ENCODE data around the gene RTN4R. TPM values are rescaled to one million over a fixed set of nuclear protein-coding genes. Genes with fewer than 3 reads are reported as not detected.
"Not testable (repeated sequence)": the region's sequence is repeated elsewhere in the genome, so short reads cannot be mapped to it uniquely, and the experiment has no call there.

Gene RTN4R
- total RNA-seq, 1 experiment from 2014 or later, result 39.2 TPM

DNA sequence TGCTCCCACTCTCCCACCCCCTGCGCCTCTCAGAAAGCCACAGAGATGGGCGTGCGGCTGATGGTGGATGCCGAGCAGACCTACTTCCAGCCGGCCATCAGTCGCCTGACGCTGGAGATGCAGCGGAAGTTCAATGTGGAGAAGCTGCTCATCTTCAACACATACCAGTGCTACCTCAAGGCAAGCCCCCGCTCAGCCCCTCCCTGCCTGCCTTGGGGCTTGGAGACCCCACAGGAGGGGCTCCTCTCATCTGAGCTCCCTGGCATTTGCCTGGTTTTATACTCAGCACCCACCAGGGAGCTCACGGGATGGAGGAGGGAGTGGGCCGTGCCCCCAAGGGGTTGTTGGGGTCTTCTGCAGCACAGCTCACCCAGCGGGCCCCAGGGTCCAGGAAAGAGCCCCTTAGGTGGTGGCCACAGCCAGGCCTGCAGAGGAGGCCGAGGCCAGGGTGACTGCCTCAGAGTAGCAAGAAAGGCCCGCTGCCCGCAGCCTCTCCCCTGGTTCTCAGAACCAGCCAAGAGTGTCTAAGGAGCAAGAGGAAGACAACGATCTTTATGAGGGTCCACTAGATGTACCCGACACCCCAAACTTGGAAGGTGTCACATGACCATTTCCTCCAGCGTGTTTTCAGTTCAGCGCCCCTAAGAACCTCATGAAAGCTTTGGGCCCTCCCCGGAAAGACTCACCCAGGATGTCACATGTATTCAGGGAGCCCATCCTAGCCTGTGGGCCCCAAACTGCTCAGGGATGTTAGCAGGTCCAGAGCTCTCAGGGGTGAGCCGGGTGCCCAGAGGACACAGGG, 38.7 kb upstream of the RTN4R start:
- in situ Hi-C loops (cut with HindIII; ENCODE audit: low sequenced_read_pairs); DNase-seq (ENCODE audit: low spot score): not testable (repeated sequence)

DNA sequence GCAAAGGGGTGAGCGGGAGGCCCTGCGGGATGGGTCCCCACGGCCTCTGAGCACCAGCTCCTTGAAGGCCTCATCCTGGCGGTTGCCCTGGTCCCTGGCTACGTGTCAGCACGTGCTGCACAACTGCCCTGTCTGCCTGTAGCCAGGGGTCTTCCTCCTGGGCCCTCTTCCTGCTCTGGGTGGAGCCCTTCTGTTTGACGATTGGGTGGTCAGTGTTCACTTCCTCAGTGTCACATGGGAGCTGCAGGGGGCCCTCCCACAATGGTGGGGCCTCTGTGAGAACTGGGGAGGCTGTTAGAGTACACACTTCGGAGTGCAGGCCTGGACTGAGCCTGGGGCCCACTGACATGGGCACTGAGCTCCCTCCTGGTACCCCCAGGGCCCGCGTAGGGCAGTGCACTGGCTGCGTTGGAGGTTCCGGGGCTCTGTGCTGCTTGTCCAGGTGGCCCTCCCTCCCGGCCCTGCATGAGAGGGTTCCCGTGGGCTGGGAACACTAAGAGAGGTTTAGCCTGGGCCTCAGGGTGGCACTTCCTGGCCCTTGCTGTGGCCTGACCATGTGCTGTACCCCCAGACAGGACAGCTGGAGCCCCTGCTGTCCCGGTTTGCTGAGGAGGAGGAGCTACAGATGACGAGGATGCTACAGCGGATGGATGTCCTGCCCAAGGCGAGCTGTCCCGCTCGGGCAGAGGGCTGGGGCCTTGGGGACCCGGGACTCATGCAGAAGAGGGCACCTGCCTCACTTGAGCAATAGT, 38.0 kb upstream of the RTN4R start:
- no peak for DNase-seq (ENCODE audit: low spot score)
- in situ Hi-C loops (cut with HindIII; ENCODE audit: low sequenced_read_pairs), result no loop called here

DNA sequence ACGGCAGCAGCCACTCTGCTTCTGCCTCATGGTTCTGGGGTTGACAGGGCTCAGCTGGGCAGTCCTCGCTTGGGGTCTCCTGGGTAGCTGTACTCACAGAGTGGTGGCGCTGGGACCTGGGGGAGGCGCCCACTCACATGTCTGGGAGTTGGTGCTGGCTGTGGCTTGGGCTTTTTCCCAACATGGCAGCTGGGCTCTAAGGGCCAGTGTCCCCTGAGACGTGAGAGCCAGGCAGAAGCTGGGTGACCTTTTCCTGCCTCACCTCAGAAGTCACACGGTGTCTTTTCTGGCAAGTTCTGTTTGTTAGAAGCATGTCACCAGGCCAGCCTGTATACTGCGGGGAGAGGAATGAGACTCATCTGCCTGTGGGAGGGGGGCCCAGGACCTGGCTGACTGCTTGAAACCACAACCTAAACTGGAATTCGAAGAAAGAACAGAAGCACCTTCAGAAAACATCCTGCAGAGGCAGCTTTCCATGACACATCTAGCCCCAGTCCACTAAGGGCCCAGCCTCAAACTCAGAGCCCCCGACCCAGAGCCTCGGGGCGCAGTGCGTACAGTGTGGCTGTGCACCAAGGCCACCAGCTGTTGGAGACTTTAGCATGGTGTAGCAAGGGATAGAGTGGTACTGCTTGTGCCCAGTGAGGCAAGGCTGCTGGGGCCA, 37.2 kb upstream of the RTN4R start:
- in situ Hi-C loops (cut with HindIII; ENCODE audit: low sequenced_read_pairs); DNase-seq (ENCODE audit: low spot score): not testable (repeated sequence)

DNA sequence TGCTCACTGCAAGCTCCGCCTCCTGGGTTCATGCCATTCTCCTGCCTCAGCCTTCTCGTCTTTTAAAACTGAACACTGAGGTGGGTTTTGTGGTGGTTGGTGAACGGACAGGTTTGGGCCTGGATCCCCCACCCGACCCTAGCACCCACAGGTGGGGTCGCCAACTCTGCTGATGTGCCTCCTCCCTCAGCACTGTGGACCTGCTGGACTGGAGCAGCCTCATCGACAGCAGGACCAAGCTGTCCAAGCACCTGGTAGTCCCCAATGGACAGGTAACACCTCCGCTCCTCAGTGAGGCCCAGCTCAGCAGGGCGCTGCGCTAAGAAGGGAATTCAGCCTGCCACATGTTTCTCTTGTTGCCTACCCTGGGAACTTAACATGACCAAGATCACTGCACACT, 36.5 kb upstream of the RTN4R start:
- in situ Hi-C loops (cut with HindIII; ENCODE audit: low sequenced_read_pairs), result no loop called here
- DNase-seq (ENCODE audit: low spot score), result no peak

DNA sequence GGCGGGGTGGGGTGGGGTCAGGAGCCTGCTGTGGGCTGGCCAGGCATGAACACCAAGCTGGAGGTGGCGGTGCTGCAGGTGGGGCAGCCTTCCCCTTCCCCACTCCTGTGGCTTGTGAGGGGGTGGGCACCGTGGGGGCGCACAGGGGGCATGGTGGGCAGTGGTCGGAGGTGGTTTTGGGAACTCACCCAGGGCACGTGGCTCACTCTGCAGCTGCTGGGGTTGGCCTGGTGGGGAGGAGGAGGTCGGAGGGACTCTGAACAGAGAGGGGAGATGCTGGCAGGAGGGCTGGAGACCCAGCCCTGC, 35.1 kb upstream of the RTN4R start:
- in situ Hi-C loops (cut with HindIII; ENCODE audit: low sequenced_read_pairs), result not testable (repeated sequence)

DNA sequence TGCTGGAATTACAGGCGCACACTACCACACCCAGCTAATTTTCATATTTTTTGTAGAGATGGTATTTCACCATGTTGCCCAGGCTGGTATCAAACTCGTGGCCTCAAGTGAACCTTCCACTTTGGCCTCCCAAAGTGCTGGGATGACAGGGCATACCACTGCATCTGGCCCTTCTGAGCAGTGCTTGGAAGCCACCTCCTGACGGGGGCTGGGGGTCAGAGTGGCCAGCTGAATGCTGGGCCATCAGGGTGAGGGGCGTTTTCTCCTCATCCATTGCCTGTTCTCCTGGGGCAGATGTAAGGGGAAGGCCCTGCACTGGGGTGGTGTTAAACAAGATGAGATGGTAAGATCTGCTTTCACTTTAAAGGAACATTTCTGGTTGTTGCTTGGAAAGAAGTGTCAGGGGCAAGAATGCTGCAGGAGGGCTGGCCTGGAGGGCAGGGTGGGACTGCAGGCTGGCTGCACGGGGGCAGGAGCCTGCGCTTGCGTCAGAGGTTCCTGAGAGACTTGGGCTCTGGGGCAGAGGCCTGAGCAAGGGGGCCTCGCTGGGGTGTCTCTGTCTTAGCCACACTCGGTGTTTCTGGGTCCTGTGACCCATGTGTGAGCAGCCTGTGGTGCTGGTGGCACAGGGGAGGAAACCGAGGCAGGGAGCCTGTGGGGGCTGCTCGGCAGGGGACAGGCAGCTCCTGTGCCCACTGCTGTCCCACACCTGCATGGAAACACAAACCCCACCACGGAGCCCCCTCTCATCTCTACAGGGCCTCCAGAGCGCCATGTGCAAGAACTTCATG, 34.5 kb upstream of the RTN4R start:
- DNase-seq (ENCODE audit: low spot score), result no peak
- in situ Hi-C loops (cut with HindIII; ENCODE audit: low sequenced_read_pairs), result no loop called here

More for the DNA sequence above, 35.1 kb upstream of the RTN4R start:
- not testable (repeated sequence) for DNase-seq (ENCODE audit: low spot score)

DNA sequence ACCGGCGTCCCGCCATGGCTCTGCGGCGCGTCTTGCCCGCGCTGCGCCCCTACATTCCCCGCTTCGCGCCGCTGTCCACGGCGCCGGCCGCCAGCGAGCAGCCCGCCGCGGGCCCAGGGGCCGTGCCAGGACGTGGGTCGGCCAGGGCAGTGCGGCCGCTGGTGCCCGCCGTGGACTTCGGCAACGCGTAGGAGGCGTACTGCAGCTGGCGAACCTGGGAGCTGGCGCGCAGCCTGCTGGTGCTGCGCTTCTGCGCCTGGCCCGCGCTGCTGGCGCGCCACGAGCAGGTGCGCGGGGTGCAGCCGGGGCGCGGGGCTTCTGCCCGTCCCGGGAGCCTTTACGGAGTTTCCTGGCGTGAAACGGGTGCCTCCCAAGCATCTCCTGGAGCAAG, 31.6 kb upstream of the RTN4R start:
- no peak for DNase-seq (ENCODE audit: low spot score)
- in situ Hi-C loops (cut with HindIII; ENCODE audit: low sequenced_read_pairs), result no loop called here

DNA sequence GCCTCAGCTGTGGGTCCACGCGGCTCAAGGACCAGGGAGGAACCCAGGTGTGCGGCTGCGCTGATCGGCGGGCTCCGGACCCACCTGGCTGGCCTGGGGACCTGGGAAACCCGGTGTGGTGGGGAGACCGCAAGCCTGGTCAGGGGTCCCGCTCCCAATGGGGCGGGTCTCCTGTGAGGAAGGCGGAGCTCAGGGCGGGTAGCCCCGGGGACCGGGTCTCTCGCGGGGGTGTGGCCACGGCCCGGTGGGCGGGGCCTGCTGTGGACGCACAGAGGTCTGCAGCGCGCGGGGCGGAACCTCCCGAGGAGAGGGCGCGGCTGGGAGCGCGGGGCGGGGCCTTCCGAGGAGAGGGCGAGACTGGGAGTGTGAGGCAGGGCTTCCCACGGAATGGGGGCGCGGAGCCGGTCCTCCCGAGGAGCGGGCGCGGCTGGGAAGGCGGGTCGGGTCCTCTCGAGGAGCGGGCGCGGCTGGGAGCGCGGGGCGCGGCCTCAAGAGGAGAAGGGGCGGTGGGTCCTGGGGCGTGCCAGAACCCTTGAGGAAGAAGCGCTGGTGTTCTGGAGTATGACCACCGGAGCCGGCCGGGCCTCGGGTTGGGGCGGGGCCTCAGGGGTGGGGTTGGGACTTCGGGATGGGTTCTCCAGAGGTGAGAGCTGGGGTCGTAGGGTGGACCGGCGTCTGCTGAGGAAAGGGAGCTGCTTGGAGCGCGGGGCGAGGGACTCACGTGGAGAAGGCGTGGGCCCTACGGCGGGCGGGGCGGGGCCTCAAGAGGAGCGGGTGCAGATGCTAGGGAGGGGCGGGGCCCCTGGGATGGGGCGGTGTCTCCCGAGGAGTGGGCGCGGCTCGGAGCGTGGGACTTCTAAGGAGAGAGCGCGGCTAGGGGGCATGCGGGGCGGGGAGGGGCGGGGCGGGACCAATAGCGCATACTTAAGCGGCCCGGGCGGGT, 31.0 kb upstream of the RTN4R start:
- in situ Hi-C loops (cut with HindIII; ENCODE audit: low sequenced_read_pairs), result no loop called here
- peak; percentile 58 for DNase-seq (ENCODE audit: low spot score)

DNA sequence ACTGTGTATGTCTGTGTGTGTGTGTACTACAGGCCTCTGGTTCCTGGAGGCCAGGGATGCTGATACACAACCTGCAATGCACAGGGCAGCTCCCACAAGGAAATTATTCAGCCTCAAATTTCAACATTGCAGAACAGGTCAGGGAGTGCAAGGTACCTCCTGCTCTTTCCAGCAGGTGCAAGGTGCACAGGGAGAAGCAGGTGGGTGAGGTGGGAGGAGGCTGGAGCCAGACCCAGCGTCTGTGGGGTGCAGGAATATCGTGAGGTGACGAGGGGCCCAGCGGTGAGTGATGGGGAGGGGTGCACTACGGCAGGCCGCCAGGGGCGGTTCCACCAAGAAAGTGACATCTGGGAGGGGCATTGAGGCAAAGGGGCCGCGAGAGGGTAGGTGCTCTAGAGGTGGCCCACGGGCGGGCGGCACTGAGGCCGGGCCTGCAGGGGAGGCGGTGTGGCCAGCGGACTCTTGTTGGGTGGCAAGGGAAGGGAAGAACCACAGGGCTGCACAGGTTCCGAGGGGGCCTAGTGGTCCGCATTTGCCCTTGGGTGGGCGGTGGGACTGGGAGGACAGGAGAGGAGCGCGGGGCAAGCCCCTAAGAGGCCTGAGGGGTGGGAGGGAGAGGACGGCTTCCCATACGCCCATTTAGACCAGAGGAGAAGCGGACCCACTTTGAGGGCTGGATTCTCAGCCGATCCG, 30.1 kb upstream of the RTN4R start:
- in situ Hi-C loops (cut with HindIII; ENCODE audit: low sequenced_read_pairs), result no loop called here
- no peak for DNase-seq (ENCODE audit: low spot score)

DNA sequence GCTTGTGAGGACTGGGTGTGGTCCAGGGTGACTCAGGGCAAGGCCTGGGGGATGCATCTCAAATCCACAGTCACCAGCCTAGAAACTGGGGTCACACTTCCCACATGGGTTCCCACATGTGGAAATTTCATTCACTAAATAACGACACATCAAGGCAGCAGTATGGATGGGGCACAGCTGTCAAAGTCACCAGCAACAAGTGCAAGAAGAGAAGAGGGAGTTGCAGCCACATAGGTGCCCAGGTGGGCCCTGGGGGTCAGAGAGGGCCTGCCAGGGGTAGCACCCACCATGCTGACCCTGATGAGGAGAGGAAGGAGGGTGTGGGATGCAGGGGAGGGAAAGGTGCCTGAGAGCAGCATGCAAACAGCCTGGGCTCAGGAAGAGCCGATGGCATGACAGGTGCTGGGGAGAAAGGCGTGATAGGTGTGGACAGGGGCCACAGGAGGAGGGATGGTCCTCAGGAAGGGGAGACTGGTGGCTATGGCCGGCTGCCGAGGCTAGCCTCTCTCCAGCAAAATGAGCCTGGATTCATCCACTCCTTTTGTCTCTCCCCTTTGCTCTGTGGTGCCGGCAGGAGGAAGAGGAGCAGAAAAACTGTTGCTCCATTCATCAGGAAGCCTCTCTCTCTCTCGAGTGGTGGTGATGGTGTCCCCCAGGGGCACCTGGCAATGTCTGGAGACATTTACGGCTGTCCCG, 29.4 kb upstream of the RTN4R start:
- in situ Hi-C loops (cut with HindIII; ENCODE audit: low sequenced_read_pairs), result no loop called here
- no peak for DNase-seq (ENCODE audit: low spot score)

DNA sequence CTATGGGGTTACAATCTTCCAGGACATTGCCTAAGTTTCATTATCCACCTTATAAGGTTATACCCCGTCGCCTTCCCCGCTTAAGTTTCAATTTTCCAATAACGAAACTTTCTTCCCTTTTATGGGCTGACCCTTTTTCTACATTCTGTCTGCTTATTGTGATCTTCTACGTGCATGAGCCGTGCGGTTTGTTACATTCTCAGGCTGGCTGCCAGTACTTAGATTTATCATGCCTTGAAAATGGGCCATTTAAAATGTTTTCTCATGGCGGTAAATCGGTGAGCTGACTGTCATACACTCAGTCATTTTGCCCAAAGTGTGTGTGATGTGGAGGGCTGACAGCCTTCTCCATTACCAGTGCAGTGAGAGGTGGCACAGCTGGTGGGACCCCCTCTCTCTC, 28.5 kb upstream of the RTN4R start:
- in situ Hi-C loops (cut with HindIII; ENCODE audit: low sequenced_read_pairs), result no loop called here
- DNase-seq (ENCODE audit: low spot score), result no peak

DNA sequence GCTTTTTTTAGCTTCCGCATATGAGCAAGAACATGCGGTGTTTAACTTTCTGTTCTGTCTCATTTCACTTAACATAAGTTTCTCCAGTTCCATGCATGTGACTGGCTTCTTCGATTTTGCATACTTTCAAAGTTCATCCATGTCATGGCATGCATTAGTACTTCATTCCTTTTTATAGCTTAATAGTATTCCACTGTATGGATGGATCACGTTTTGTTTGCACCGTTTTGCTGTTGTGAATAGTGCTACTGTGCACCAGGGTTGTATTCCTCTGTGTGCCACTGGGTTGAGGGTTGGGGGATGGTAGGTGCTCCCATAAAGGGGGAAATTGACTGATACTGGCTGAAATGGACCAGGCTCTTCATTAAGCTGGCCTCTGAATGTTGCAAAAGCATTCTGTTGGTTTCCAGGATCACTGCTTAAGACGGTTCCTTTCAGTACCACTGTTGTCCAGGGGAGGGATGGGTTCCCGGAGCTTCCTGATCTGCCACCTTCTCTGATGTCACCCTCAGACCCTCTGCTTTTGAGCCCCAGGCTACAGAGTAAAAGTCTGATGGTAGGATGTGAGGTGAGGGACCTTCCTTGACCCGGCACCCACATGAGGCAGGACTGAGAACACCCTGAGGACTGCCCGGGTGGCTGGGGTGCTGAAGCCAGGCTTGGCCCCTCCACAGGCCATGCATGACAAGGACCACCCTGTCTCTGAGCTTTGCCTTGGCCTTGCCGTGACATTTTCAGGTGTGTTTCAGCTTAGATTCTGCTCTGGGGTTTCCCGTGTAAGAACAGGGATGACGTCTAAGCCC, 27.3 kb upstream of the RTN4R start:
- DNase-seq (ENCODE audit: low spot score), result no peak
- in situ Hi-C loops (cut with HindIII; ENCODE audit: low sequenced_read_pairs), result no loop called here

DNA sequence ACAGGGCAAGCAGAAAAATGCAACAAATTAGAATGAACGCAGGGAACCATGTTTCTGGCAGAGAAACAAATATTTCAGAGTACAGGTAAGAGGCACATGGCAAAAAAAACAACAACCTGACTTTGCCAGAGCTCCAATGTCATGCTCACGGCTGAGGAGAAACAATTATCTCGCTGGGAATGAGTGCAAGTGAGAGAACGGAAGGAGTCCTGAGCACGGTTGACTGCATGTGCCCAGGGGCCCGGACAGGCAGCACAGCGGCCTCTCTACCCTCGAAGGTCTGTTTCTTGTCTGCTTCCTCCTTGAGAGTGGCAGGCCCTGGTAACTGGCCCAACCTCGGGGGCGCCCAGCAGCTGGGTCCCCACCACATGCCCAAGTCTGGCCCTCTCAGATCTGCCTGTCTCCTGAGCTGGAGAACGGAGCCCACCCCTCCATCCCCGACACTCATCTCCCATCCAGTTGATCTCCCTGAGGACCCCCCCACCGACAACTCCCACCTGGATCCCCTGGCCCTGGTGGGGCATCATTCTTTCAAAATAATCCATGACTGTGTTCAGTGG, 24.6 kb upstream of the RTN4R start:
- DNase-seq (ENCODE audit: low spot score), result no peak
- in situ Hi-C loops (cut with HindIII; ENCODE audit: low sequenced_read_pairs), result no loop called here

DNA sequence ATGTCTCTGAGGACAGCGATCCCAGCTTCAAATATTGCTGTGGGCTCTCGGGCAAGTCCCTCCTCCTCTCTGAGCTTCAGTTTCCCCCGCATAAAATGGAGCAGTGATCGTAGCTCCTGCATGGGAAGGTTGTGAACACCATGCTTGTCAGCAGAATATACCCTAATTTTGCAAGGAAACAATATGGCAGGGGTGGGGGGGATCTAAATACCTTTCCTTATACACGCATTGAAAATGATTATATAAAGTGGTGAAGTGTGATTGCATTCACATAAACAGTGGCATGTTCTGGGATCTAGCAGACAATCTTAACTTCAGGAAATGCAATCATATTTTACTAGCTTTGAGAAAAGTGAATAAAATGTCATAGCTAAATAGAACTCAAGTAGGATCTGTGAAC, 24.0 kb upstream of the RTN4R start:
- DNase-seq (ENCODE audit: low spot score), result no peak
- in situ Hi-C loops (cut with HindIII; ENCODE audit: low sequenced_read_pairs), result no loop called here

DNA sequence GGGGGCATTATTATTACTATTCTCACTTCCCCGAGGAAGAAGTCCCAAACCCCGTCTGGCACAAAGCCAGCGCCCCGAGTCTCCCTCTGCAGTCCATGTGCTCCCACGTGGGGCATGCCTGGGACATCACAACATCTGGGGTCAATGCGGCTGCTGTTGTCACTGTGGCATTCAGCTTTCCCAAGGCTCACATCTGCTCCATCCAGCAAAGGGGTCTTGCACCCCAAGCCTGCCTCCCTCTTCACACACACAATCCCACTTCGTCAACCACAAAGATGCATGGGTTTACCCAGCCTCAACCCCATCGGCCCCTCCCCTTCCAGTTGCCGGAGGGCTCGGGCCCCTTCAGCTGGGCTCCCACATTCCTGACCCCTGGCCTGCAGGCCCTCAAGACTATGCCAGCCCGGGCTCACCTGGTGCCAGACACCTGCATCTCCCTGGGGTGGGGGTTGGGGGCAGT, 23.5 kb upstream of the RTN4R start:
- in situ Hi-C loops (cut with HindIII; ENCODE audit: low sequenced_read_pairs), result no loop called here
- no peak for DNase-seq (ENCODE audit: low spot score)

DNA sequence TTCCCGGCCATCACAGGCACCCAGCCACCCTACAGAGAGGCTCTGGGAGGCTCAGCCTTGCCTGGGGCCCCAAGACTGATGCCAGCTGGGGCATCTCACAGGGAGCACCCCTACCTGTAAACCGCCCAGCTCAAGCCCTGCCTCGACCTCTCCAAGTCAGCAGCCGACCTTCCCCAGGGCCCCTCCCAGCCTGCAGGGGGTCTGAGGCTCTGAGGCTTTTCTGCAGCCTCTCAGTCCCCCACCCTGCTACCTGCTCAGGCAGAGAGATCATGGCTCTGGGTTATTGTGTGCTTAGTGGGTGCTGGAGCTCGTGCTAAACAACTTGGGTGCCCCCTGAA, 23.1 kb upstream of the RTN4R start:
- DNase-seq (ENCODE audit: low spot score), result no peak
- in situ Hi-C loops (cut with HindIII; ENCODE audit: low sequenced_read_pairs), result no loop called here

Measured in G401 (cell line).